Measurements from ENCODE around the gene MVD.

MVD gene

GRCh38 chr16:88686439-88687253 lies 23.8 kb upstream of the MVD start, which contains the start of gene SNAI3:
Gene SNAI3, minus strand, starts transcription at chr16:88686507. Its CDS starts 101 bp downstream, at chr16:88686406.
- in situ Hi-C loops (cut with HindIII; ENCODE audit: low pct_ligation_motif_present, low sequenced_read_pairs): loop anchor here (10.0 kb wide), 1 partner anchor 98 kb away; the partner anchor contains the start of gene PIEZO1
- Histone ChIP-seq H3K36me3 (replicated peaks) (no peaks in the 10 kb centered on the region), H3K27ac (no peak within 1 kb of the TSS), H3K4me3 (ENCODE audit: low read depth, low read length) (peak within 1 kb of the TSS; percentile 47), H3K27me3 (replicated peaks) (peaks cover 2% of the 10 kb centered on the region)
- no peak for DNase-seq
- no peak for TF ChIP-seq CTCF (IDR thresholded peaks at IDR 0.05; ENCODE audit: low read depth, low read length, missing control alignments)

- in situ Hi-C loops (cut with HindIII; ENCODE audit: low pct_ligation_motif_present, low sequenced_read_pairs): loop anchor here (10.0 kb wide), 1 partner anchor 99 kb away; the partner anchor contains the start of gene PIEZO1
- H3K27ac ChIP-seq: no peak overlapping the region
- peaks cover 2% of the 10 kb centered on the region for H3K27me3 ChIP-seq (replicated peaks)
- no peak for TF ChIP-seq CTCF (IDR thresholded peaks at IDR 0.05; ENCODE audit: low read depth, low read length, missing control alignments)
- H3K4me3 ChIP-seq (ENCODE audit: low read depth, low read length): peak overlapping the region; percentile 47
- DNase-seq: no peak
- no peaks in the 10 kb centered on the region for H3K36me3 ChIP-seq (replicated peaks)
These were observed 23.2 kb upstream of the MVD start for GRCh38 chr16:88686062-88686438.

GRCh38 chr16:88685156-88686061 lies 22.5 kb upstream of the MVD start:
- peak; percentile 93 for TF ChIP-seq CTCF (IDR thresholded peaks at IDR 0.05; ENCODE audit: low read depth, low read length, missing control alignments)
- Histone ChIP-seq H3K4me3 (ENCODE audit: low read depth, low read length) (peak overlapping the region; percentile 47), H3K27me3 (replicated peaks) (peaks cover 2% of the 10 kb centered on the region), H3K27ac (no peak overlapping the region), H3K36me3 (replicated peaks) (no peaks in the 10 kb centered on the region)
- DNase-seq: peak; percentile 48
- in situ Hi-C loops (cut with HindIII; ENCODE audit: low pct_ligation_motif_present, low sequenced_read_pairs): loop anchor here (10.0 kb wide), 1 partner anchor 99 kb away; the partner anchor contains the start of gene PIEZO1

DNA sequence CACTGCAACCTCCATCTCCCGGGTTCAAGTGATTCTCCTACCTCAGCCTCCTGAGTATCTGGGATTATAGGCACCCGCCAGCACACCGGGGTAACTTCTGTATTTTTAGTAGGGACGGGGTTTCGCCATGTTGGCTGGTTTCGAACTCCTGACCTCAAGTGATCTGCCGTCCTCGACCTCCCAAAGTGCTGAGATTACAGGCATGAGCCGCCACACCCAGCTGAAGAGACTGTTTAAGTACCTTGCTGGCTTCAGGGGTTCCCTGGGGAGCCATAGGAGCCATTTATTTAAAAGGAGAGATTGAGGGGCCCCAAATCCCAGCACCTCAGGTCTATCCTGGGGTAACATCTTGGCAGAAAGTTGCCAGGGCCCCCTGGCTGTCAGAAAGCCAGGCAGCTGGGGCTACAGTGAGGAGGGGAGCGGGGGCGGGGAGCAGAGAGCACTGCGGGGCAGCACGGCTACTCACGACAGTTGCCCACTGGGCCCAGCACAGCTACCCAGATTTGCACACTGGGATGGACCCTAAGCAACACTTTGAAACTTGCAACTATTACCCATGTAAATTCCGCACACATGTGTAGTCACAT lies 21.8 kb upstream of the MVD start:
- Histone ChIP-seq H3K4me3 (ENCODE audit: low read depth, low read length) (no peak overlapping the region), H3K27ac (no peak overlapping the region), H3K27me3 (replicated peaks) (peaks cover 2% of the 10 kb centered on the region), H3K36me3 (replicated peaks) (no peaks in the 10 kb centered on the region)
- DNase-seq: no peak
- in situ Hi-C loops (cut with HindIII; ENCODE audit: low pct_ligation_motif_present, low sequenced_read_pairs): loop anchor here (10.0 kb wide), 1 partner anchor 100 kb away; the partner anchor contains the start of gene PIEZO1
- no peak for TF ChIP-seq CTCF (IDR thresholded peaks at IDR 0.05; ENCODE audit: low read depth, low read length, missing control alignments)

DNA sequence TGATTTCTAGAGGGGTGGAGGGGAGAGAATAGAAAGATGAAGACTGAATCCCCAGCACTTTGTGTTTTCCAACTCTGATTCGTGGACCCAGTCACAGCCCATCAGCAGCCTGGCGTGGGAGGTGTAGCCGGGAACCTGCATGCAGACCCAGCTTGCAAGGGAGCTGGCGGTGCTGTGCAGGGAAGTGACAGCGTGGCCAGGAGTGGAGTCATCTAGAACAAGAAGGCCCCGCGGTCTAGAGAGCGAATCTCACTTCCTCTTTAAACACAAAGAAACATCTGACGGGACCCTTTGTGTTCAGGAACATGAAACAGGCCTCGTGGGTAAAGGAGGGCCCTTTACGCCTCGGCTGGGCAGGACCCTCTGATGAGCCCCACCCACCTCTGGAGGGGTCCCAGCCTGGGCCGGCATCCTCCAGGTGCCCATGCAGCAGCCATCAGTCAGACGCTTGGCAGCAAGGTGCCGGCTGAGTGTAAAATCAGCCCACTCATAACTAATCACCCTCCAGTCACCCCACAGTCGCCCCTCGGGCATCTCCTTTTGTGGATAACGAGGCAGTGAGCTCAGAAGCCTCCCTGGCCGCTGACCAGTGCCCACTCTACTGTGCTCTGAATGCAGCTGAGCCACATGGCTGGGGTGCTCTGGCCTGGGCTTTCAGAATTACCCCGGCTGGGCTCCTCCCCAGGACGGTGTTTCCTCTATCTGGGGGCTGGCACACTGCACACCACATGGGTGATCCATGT lies 19.0 kb upstream of the MVD start:
- TF ChIP-seq CTCF (IDR thresholded peaks at IDR 0.05; ENCODE audit: low read depth, low read length, missing control alignments): no peak
- Histone ChIP-seq H3K4me3 (ENCODE audit: low read depth, low read length) (no peak overlapping the region), H3K36me3 (replicated peaks) (no peaks in the 10 kb centered on the region), H3K27me3 (replicated peaks) (no peaks in the 10 kb centered on the region), H3K27ac (no peak overlapping the region)
- DNase-seq: no peak
- in situ Hi-C loops (cut with HindIII; ENCODE audit: low pct_ligation_motif_present, low sequenced_read_pairs): loop anchor here (10.0 kb wide), 1 partner anchor 103 kb away; the partner anchor contains the start of gene PIEZO1
